Upper lobe of left lung (tissue), 4 donors: ENCODE results near the gene CCDC88A.
"Not testable (repeated sequence)": the region's sequence is repeated elsewhere in the genome, so short reads cannot be mapped to it uniquely, and the experiment has no call there.

Source experiments
- EP300 ChIP-seq, 4 donors: sonication (generic); formaldehyde crosslinking; IDR thresholded peaks; one replicate each; pipeline ENCODE4 v1.5.1; 2017; ENCODE audit warnings: antibody characterized with exemption in 4 of 4, control low read depth in 2 of 4
- POLR2A ChIP-seq, 4 donors: fragments of 450-650 bp; IDR thresholded peaks; one replicate each; pipeline ENCODE4 v1.5.1; 2016 to 2017; ENCODE audit warnings: antibody characterized with exemption in 4 of 4, mild to moderate bottlenecking in 2 of 4
- TF ChIP-seq, protein P1 (sequence below), 6 experiments: fragments of 450-650 bp in 4 of 6; fragments of 200-600 bp in 2 of 6; sonication (generic) in 2 of 6; IDR thresholded peaks; one replicate each; pipeline ENCODE4 v1.5.1; 2016 to 2019; ENCODE audit warnings: antibody characterized with exemption in 6 of 6

DNA sequence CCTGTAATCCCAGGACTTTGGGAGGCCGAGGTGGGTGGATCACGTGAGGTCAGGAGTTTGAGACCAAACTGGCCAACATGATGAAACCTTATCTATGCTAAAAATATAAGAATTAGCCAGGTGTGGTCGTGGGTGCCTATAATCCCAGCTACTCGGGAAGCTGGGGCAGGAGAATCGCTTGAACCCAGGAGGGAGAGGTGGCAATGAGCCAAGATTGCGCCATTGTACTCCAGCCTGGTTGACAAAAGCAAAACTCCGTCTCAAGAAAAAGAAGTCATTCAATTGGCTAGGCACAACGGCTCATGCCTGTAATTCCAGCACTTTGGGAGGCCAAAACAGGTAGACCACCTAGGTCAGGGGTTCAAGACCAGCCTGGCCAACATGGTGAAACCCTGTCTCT is 178.1 kb downstream of the CCDC88A start:
- TF ChIP-seq, protein P1, sequence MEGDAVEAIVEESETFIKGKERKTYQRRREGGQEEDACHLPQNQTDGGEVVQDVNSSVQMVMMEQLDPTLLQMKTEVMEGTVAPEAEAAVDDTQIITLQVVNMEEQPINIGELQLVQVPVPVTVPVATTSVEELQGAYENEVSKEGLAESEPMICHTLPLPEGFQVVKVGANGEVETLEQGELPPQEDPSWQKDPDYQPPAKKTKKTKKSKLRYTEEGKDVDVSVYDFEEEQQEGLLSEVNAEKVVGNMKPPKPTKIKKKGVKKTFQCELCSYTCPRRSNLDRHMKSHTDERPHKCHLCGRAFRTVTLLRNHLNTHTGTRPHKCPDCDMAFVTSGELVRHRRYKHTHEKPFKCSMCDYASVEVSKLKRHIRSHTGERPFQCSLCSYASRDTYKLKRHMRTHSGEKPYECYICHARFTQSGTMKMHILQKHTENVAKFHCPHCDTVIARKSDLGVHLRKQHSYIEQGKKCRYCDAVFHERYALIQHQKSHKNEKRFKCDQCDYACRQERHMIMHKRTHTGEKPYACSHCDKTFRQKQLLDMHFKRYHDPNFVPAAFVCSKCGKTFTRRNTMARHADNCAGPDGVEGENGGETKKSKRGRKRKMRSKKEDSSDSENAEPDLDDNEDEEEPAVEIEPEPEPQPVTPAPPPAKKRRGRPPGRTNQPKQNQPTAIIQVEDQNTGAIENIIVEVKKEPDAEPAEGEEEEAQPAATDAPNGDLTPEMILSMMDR (IDR thresholded peaks at IDR 0.05): not testable (repeated sequence)
- not testable (repeated sequence) for TF ChIP-seq POLR2A, EP300 (IDR thresholded peaks at IDR 0.05)
